PFSK-1 (cell line): ENCODE data around the gene CIITA.

ENCODE experiments used
- FOXP2 ChIP-seq: optimal IDR thresholded peaks from 2 replicates; pipeline ENCODE3; 2011; ENCODE audit warnings: borderline replicate concordance, control low read depth, inconsistent platforms; ENCODE audit not compliant: insufficient read depth; ENCODE audit errors: extremely low read length, extremely low read depth
- POLR2AphosphoS5 ChIP-seq: IDR thresholded peaks from 2 replicates; pipeline ENCODE4 v1.6.1; 2012; ENCODE audit warnings: low read depth, mild to moderate bottlenecking, control low read depth, low read length, moderate library complexity
- SIN3A ChIP-seq: IDR thresholded peaks from 2 replicates; pipeline ENCODE4 v1.6.1; 2012; ENCODE audit warnings: mild to moderate bottlenecking, low read length, moderate library complexity, borderline replicate concordance; ENCODE audit not compliant: insufficient read depth
- TAF1 ChIP-seq: IDR thresholded peaks from 2 replicates; pipeline ENCODE4 v1.6.1; 2012; ENCODE audit warnings: low read length, control low read depth, borderline replicate concordance; ENCODE audit not compliant: insufficient read depth

DNA sequence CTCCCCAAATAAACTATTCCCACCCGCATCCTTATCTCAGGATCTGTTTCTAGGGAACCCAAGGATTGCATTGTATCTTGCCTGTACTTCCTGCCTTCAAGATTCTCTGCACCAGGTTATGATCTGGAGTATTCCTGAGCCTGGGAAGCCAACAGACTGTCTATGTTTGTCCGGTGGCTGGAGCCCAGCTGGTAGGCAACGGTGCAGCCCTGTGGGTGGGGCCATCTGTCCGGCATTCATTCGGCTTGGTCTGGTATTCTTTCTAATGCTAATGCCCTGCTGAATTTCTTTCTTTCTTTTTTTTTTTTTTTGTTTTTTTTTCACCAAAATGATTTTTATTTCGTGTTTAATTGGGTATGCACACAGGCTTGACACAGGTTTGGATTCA is 37.7 kb upstream of the CIITA start:
- no peak for TF ChIP-seq SIN3A
- TF ChIP-seq TAF1, result no peak
- TF ChIP-seq FOXP2, result no peak
- no peak for TF ChIP-seq POLR2AphosphoS5
